GM21423 (cell line): ENCODE data around the gene POLN.

Experiments
- ATAC-seq: cut with Tn5 transposase; IDR thresholded peaks from one replicate; pipeline ENCODE4 v1.9.1; 2021; ENCODE audit warnings: mild to moderate bottlenecking, moderate library complexity; ENCODE audit not compliant: unreplicated experiment

Gene POLN

GRCh38 chr4:2062808-2063524, 179.0 kb downstream of the POLN start:
- no peak for ATAC-seq

- ATAC-seq = no peak
Observed at GRCh38 chr4:2062168-2062807, 179.6 kb downstream of the POLN start.

GRCh38 chr4:2061186-2062131, 180.5 kb downstream of the POLN start:
- no peak for ATAC-seq

- no peak for ATAC-seq
Observed at GRCh38 chr4:2060611-2061185, 181.2 kb downstream of the POLN start.

GRCh38 chr4:2059726-2060602, 182.0 kb downstream of the POLN start:
- ATAC-seq = no peak

- ATAC-seq = no peak
Observed at GRCh38 chr4:2059046-2059725, 182.7 kb downstream of the POLN start, which contains the start of gene NAT8L. Gene NAT8L (plus strand): TSS chr4:2059327. CDS start chr4:2059512, 185 bp downstream.

- no peak for ATAC-seq
Observed at GRCh38 chr4:2058264-2059045, 183.5 kb downstream of the POLN start.

GRCh38 chr4:2057382-2058065, 184.4 kb downstream of the POLN start:
- no peak for ATAC-seq

- no peak for ATAC-seq
Observed at GRCh38 chr4:2054217-2054616, 187.7 kb downstream of the POLN start.

- ATAC-seq = no peak
Observed at GRCh38 chr4:2051086-2051485, 190.8 kb downstream of the POLN start.

- ATAC-seq = no peak
Observed at GRCh38 chr4:2049811-2050210, 192.1 kb downstream of the POLN start.

- ATAC-seq = no peak
Observed at GRCh38 chr4:2049381-2049780, 192.5 kb downstream of the POLN start.

GRCh38 chr4:2048831-2049230, 193.1 kb downstream of the POLN start:
- no peak for ATAC-seq

- ATAC-seq = no peak
Observed at GRCh38 chr4:2047781-2048581, 193.9 kb downstream of the POLN start.

- no peak for ATAC-seq
Observed at GRCh38 chr4:2047031-2047660, 194.8 kb downstream of the POLN start.

GRCh38 chr4:2046031-2046961, 195.6 kb downstream of the POLN start:
- no peak for ATAC-seq
